Fibroblast of lung (primary cell): ENCODE data around the gene CLEC4E.

ENCODE experiments used
- EZH2 ChIP-seq: IDR thresholded peaks from 2 replicates; pipeline ENCODE4 v1.5.1; 2012; ENCODE audit warnings: low read length, control low read depth, mild to moderate bottlenecking; ENCODE audit errors: missing control alignments
- TF ChIP-seq, protein P1 (sequence below), 2 donors: IDR thresholded peaks in 1 of 2; conservative IDR thresholded peaks in 1 of 2; 1 replicate in 1 of 2; 2 replicates in 1 of 2; pipeline ENCODE4 v1.5.1; 2011 to 2012; ENCODE audit warnings: low read length in 2 of 2, control low read depth in 1 of 2, inconsistent platforms in 1 of 2, low read depth in 1 of 2, mild to moderate bottlenecking in 1 of 2

DNA sequence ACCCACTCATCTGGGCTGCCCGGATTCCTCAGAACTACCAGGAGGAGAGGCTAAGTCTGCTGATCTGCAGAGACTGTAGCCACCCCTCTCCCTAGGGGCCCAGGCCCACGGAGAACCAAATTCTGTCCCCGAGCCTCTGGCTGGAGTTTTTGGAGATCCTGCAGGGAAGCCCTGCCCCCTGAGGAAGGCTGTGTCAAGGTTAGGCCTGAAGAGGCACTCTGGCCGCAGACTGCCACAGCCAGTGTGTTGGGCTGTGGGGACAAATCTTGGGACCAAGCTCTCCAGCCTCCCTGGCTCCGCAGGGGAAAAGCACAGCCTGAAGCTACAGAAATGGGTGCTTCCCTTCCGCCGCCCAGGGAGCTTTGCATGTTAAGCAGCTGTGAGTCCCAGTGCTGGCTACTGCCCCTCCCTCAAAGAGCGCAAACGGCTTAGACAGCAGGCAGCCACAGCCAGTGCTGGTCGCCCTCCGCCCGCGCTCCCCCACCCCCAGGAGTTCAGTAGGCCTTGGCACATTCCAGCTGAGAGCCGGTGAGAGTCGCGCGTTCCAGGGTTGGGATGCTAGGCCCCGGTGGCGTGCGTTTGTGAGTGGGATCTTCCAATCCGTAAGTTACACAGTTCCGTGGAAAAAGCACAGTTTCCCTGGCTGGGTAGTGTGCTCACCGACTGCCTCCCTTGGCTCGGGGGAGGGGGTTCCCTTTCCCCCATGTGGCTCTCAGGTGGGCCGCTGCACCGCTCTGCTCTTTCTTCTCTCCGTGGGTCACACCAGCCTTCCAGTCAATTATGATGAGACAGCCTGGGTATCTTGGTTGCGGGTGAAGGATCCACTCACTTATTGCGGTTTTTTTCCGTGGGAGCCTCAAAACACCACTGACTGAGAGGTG, 13.2 kb downstream of the CLEC4E start:
- TF ChIP-seq, protein P1, sequence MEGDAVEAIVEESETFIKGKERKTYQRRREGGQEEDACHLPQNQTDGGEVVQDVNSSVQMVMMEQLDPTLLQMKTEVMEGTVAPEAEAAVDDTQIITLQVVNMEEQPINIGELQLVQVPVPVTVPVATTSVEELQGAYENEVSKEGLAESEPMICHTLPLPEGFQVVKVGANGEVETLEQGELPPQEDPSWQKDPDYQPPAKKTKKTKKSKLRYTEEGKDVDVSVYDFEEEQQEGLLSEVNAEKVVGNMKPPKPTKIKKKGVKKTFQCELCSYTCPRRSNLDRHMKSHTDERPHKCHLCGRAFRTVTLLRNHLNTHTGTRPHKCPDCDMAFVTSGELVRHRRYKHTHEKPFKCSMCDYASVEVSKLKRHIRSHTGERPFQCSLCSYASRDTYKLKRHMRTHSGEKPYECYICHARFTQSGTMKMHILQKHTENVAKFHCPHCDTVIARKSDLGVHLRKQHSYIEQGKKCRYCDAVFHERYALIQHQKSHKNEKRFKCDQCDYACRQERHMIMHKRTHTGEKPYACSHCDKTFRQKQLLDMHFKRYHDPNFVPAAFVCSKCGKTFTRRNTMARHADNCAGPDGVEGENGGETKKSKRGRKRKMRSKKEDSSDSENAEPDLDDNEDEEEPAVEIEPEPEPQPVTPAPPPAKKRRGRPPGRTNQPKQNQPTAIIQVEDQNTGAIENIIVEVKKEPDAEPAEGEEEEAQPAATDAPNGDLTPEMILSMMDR (conservative IDR thresholded peaks at IDR 0.05 in 1 of 2, IDR thresholded peaks at IDR 0.05 in 1 of 2; ENCODE audit: low read depth in 1 of 2, low read length in 2 of 2) = no peak
- TF ChIP-seq EZH2 = no peak
